SHP77 (cell line): Measurements from ENCODE around the gene S100PBP.
"Not testable (repeated sequence)": the region's sequence is repeated elsewhere in the genome, so short reads cannot be mapped to it uniquely, and the experiment has no call there.

ENCODE experiments used
- DNase-seq, 2 experiments: peaks; one replicate each; lab custom pipeline; 2025; lab: John Stamatoyannopoulos, UW

S100PBP gene

GRCh38 chr1:32784817-32785216 lies 32.6 kb upstream of the S100PBP start:
- no peak for DNase-seq

- no peak for DNase-seq
Observed at GRCh38 chr1:32786856-32787255, 30.6 kb upstream of the S100PBP start.

GRCh38 chr1:32789356-32789755 lies 28.1 kb upstream of the S100PBP start:
- DNase-seq: not testable (repeated sequence)

GRCh38 chr1:32791881-32792280 lies 25.6 kb upstream of the S100PBP start:
- no peak for DNase-seq

GRCh38 chr1:32795763-32796162 lies 21.7 kb upstream of the S100PBP start:
- not testable (repeated sequence) for DNase-seq

GRCh38 chr1:32797456-32797855 lies 20.0 kb upstream of the S100PBP start:
- DNase-seq: no peak

- no peak for DNase-seq
Observed at GRCh38 chr1:32798191-32798590, 19.3 kb upstream of the S100PBP start.

GRCh38 chr1:32798679-32799416 lies 18.6 kb upstream of the S100PBP start:
- no peak for DNase-seq

GRCh38 chr1:32801096-32801715 lies 16.2 kb upstream of the S100PBP start:
- no peak for DNase-seq

GRCh38 chr1:32804460-32804859 lies 13.0 kb upstream of the S100PBP start:
- DNase-seq: not testable (repeated sequence)

GRCh38 chr1:32806290-32806689 lies 11.2 kb upstream of the S100PBP start:
- DNase-seq: no peak

GRCh38 chr1:32806910-32807523 lies 10.4 kb upstream of the S100PBP start:
- no peak for DNase-seq

- DNase-seq: no peak
Observed at GRCh38 chr1:32808580-32808979, 8.9 kb upstream of the S100PBP start.

- no peak for DNase-seq
Observed at GRCh38 chr1:32810358-32810757, 7.1 kb upstream of the S100PBP start.

- DNase-seq: no peak
Observed at GRCh38 chr1:32811265-32811664, 6.2 kb upstream of the S100PBP start.

GRCh38 chr1:32811917-32812316 lies 5.5 kb upstream of the S100PBP start:
- DNase-seq: no peak

- DNase-seq: no peak
Observed at GRCh38 chr1:32813941-32814739, 3.3 kb upstream of the S100PBP start.

GRCh38 chr1:32816676-32817158 lies 736 bp upstream of the S100PBP start:
- peak in 1 of 2 experiments; percentile 34 for DNase-seq

- DNase-seq: peak; percentile 40 to 71
Observed at GRCh38 chr1:32817815-32818786, 648 bp downstream of the S100PBP start.

- no peak for DNase-seq
Observed at GRCh38 chr1:32818804-32819541, 1.5 kb downstream of the S100PBP start.
